ENCODE measurements around the gene IL1RAPL1. TPM values are rescaled to one million over a fixed set of nuclear protein-coding genes. Genes with fewer than 3 reads are reported as not detected.

The IL1RAPL1 gene
- total and polyA plus RNA-seq, 8 donors, result 0.06 to 3.3 (median 0.31) TPM; not detected in 3

GRCh38 chrX:29042341-29042740 is 455.1 kb downstream of the IL1RAPL1 start:
- no peaks in the 10 kb centered on the region for H3K27me3 ChIP-seq
- TF ChIP-seq CTCF (IDR thresholded peaks at IDR 0.05), result no peak
- TF ChIP-seq POLR2AphosphoS5 (IDR thresholded peaks at IDR 0.05), result no peak
- no peak for TF ChIP-seq POLR2A (IDR thresholded peaks at IDR 0.05)
- no peak for TF ChIP-seq EP300 (IDR thresholded peaks at IDR 0.05)
- H3K36me3 ChIP-seq, result no peaks in the 10 kb centered on the region
- H3K9me3 ChIP-seq, result no peaks in the 10 kb centered on the region
- no peaks in the 10 kb centered on the region for H3K4me1 ChIP-seq
- H3K27ac ChIP-seq, result no peak overlapping the region
- no peak for DNase-seq
- WGBS, 5 donors, result 67 to 98% (median 92%) methylated on average over 2 of the region's 2 CpGs
- H3K4me3 ChIP-seq, result no peak overlapping the region
- intact Hi-C loops (cut with DNase I; ENCODE audit: low total_unique reads), result no loop called here

- Histone ChIP-seq H3K27me3 (no peaks in the 10 kb centered on the region), H3K9me3 (no peaks in the 10 kb centered on the region), H3K27ac (no peak overlapping the region), H3K36me3 (no peaks in the 10 kb centered on the region), H3K4me1 (no peaks in the 10 kb centered on the region), H3K4me3 (no peak overlapping the region)
- 71 to 88% (median 79%) methylated on average over 3 of the region's 3 CpGs for WGBS, 5 donors
- peak in 1 of 2 donors; percentile 7 for DNase-seq
- intact Hi-C loops (cut with DNase I; ENCODE audit: low total_unique reads), result no loop called here
- TF ChIP-seq CTCF (IDR thresholded peaks at IDR 0.05) (no peak), POLR2A (IDR thresholded peaks at IDR 0.05) (no peak), EP300 (IDR thresholded peaks at IDR 0.05) (no peak), POLR2AphosphoS5 (IDR thresholded peaks at IDR 0.05) (no peak)
Observed at GRCh38 chrX:29043746-29044145, 456.5 kb downstream of the IL1RAPL1 start.

- Histone ChIP-seq H3K4me1 (no peaks in the 10 kb centered on the region), H3K9me3 (no peaks in the 10 kb centered on the region), H3K27ac (no peak overlapping the region), H3K36me3 (no peaks in the 10 kb centered on the region), H3K4me3 (no peak overlapping the region), H3K27me3 (no peaks in the 10 kb centered on the region)
- intact Hi-C loops (cut with DNase I; ENCODE audit: low total_unique reads), result no loop called here
- WGBS, 5 donors, result 56 to 61% (median 58%) methylated on average over 7 of the region's 7 CpGs
- peak in 1 of 2 donors; percentile 13 for DNase-seq
- TF ChIP-seq CTCF (IDR thresholded peaks at IDR 0.05) (no peak), POLR2A (IDR thresholded peaks at IDR 0.05) (no peak), POLR2AphosphoS5 (IDR thresholded peaks at IDR 0.05) (no peak), EP300 (IDR thresholded peaks at IDR 0.05) (no peak)
Observed at GRCh38 chrX:29044423-29045184, 457.4 kb downstream of the IL1RAPL1 start.

- WGBS, 5 donors, result 67 to 91% (median 84%) methylated on average over 2 of the region's 2 CpGs
- no peak overlapping the region for H3K27ac ChIP-seq
- no peak for DNase-seq
- H3K4me3 ChIP-seq, result no peak overlapping the region
- H3K9me3 ChIP-seq, result no peaks in the 10 kb centered on the region
- H3K4me1 ChIP-seq, result no peaks in the 10 kb centered on the region
- H3K36me3 ChIP-seq, result no peaks in the 10 kb centered on the region
- no peaks in the 10 kb centered on the region for H3K27me3 ChIP-seq
- no peak for TF ChIP-seq POLR2AphosphoS5 (IDR thresholded peaks at IDR 0.05)
- TF ChIP-seq CTCF (IDR thresholded peaks at IDR 0.05), result no peak
- TF ChIP-seq EP300 (IDR thresholded peaks at IDR 0.05), result no peak
- no peak for TF ChIP-seq POLR2A (IDR thresholded peaks at IDR 0.05)
- intact Hi-C loops (cut with DNase I; ENCODE audit: low total_unique reads), result no loop called here
Observed at GRCh38 chrX:29065477-29065876, 478.2 kb downstream of the IL1RAPL1 start.
